Esophagus mucosa (tissue), 1 donor: ENCODE results near the gene SOSTDC1. TPM values are rescaled to one million over a fixed set of nuclear protein-coding genes. Genes with fewer than 3 reads are reported as not detected.
"Not testable (repeated sequence)": the region's sequence is repeated elsewhere in the genome, so short reads cannot be mapped to it uniquely, and the experiment has no call there.

Experiments used
- ATAC-seq: fragments of 200-7000 bp; cut with Tn5 transposase; one replicate; pipeline ENCODE4 v1.9.1; 2020
- total RNA-seq: library from RNA; stranded (reverse); gene quantifications from one replicate; pipeline ENCODE4 v1.2.4, GENCODE V29; 2023
- donor health status: DM: yes; HTN: yes; CAD: no.

Gene SOSTDC1
- total RNA-seq, 1 donor from 2014 or later: 1.9 TPM

DNA sequence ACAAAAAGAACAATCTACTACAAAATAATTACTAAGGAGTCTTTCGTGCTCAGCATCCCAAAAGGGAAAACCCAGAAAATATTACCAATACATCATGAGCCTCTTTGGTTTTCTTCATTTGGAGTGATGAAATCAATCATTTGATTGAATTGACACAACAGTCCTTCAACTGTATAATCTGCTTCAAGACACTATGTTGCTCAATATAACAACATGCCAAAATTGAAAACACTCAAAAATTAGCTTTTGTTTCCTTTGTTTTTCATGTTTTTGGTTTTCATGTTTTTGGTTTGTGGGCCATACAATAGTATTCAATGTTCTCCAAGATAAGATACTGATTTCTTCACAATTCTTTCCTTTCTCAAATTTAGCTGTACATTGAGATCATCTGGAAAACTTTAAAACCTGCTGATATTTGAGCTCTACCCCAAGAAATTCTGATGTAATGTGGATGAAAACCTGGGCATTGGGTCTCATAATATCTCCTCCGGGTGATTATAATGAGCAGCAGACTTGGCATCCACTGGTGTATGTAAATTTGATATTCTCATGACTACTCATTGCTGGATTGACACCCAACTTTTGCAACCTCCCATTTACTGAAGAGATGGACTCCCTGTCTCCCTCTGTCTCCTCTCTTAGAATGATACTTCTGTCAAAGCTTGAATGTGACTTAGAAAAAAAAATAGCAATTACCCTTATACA lies 4.6 kb downstream of the SOSTDC1 start:
- no peak for ATAC-seq

DNA sequence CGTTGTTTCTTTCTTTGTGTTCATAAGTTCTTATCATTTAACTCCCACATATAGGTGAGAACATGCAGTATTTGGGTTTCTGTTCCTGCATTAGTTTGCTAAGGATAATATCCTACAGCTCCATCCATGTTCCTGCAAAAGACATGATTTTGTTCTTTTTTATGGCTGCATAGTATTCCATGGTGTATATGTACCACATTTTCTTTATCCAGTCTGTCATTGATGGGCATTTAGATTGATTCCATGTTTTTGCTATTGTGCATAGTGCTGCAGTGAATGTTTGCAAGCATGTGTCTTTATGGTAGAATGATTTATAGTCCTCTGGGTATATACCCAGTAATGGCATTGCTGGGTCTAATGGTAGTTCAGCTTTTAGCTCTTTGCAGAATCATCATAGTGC lies 9.2 kb downstream of the SOSTDC1 start:
- not testable (repeated sequence) for ATAC-seq

GRCh38 chr7:16455591-16455990 lies 9.9 kb downstream of the SOSTDC1 start:
- ATAC-seq: no peak

GRCh38 chr7:16450366-16450765 lies 15.2 kb downstream of the SOSTDC1 start:
- ATAC-seq: no peak

- no peak for ATAC-seq
Measured at GRCh38 chr7:16447876-16448275, 17.7 kb downstream of the SOSTDC1 start.

DNA sequence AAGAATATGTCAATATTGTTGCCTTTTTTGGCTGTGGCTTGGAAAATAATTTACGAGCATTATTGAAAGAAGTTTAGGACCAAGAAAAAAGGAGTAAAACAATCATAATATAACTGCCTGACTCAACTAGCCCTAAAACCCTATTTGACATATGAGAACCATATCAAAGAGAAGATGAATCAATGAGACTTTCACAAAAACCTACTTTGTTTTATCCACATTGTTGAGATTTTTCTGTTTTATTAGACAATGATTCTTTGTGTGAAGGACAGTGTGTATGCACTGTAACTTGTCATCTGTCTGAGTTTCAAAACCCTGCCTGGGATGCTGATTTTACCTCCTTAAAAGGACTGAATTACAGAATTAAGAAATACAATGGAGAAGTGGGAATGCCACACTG lies 19.0 kb downstream of the SOSTDC1 start:
- ATAC-seq: no peak

- not testable (repeated sequence) for ATAC-seq
Measured at GRCh38 chr7:16443871-16444270, 21.7 kb downstream of the SOSTDC1 start.

DNA sequence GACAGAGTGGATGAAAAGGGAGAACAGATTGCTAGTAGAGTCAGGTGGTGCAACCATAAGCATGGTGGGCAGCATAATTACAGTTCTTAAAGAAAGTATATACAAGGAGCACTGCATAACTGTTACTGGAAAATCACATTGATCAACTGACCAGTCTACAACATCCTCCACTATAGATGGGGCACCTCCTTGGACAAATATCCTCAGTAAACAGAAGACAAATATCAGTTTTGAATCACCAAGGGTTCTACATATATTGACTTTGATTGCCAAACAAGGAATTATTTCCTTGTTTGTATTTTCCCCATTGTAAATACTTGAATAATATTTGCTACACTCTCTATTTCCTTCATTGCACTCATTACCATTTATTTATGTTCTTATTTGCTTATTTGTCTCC lies 26.6 kb downstream of the SOSTDC1 start:
- ATAC-seq: no peak

GRCh38 chr7:16436306-16436705 lies 29.2 kb downstream of the SOSTDC1 start:
- no peak for ATAC-seq

- ATAC-seq: no peak
Measured at GRCh38 chr7:16433568-16434122, 31.9 kb downstream of the SOSTDC1 start.

DNA sequence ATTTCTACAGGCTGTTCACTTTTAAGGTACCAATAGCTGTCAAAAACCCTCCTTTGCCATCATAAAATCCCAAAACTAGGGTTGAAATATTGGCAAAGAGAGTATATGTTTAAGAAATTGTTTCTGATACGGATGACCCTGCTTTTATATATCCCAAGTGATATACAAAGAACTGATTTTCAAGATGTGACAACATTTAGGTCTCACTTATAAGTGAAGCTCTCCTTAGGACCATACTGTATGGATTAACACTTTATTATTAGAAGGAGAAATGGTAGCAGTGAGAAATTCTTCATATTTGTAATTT lies 33.2 kb downstream of the SOSTDC1 start:
- no peak for ATAC-seq

- peak; percentile 77 for ATAC-seq
Measured at GRCh38 chr7:16431646-16432424, 33.7 kb downstream of the SOSTDC1 start.

GRCh38 chr7:16430133-16430532 lies 35.4 kb downstream of the SOSTDC1 start:
- ATAC-seq: no peak

DNA sequence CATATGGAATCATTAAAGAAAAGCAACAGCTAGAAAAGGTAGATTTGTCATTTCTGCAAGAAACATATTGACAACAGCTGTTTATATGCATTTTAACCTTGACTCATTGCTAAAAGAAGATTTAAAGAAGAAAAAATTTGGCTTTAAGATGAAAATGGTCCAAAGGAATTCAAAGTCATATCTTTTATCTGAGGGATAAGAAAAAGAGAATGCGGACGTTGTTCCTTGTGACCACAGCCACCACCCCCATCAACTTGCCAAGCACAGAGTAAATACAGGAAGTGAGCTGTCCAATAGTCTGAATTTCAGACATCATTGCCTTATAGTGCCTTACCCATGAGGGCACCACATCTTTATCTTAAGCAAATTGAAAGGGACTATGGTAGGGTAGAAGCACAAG lies 36.9 kb downstream of the SOSTDC1 start:
- ATAC-seq: no peak

GRCh38 chr7:16428182-16428581 lies 37.4 kb downstream of the SOSTDC1 start:
- no peak for ATAC-seq

DNA sequence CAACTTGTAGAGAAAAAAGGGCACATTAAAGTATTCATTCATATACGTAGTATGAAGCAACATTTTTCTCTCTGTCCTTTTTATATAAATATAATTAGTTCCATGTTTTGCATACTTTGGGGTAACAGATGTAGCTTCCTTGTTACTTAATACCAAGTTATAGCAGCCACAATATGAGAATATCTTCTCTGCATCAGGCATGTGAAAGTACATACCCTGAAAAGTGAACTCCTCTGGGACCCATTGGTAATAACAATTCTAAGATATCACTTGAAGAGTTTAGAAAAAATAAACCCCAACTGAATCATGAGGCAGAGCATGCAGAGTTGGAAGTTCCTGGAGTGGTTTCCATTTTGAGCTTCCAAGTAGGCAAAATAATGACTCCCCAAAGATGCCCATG lies 41.8 kb downstream of the SOSTDC1 start:
- ATAC-seq: no peak

DNA sequence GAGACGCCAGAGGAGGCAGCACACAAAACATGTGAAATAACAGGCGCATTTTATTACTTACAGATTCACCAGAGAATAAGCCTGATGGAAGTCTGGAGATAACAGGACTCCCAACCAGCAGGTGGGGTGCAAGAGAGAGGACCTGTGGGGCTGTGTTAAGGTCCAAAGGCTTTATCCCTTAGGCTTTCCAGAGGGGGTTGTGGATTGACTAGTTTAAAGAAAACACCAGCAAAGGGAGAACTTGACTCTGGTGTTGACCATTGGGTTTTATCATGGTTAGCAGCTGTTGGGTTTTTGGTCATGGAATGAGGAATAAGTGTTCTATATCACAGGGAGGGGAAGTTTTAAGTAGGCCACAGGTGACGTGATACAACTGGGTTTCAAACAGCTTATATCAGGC lies 42.6 kb downstream of the SOSTDC1 start:
- no peak for ATAC-seq

DNA sequence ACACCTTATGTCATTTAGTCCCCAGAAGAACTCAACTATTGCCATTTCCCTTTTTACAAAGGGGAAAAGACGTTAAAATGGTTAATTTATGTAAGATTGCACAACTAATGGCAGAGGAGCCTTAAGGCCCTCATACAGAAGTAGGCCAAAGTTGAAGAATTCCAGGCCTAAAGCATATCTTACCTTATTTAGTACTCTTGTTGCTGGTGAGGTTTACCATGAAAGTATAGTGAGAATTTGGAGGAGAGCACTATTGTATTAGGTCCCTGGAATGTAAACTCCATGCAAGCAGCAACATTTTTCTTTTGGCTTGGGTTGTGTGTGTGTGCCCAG lies 43.5 kb downstream of the SOSTDC1 start:
- no peak for ATAC-seq

GRCh38 chr7:16421333-16422102 lies 44.0 kb downstream of the SOSTDC1 start, which contains the start of gene CRPPA:
Gene CRPPA, minus strand, starts transcription at chr7:16421538. Its CDS starts 216 bp downstream, at chr7:16421322.
- ATAC-seq: peak; percentile 47

DNA sequence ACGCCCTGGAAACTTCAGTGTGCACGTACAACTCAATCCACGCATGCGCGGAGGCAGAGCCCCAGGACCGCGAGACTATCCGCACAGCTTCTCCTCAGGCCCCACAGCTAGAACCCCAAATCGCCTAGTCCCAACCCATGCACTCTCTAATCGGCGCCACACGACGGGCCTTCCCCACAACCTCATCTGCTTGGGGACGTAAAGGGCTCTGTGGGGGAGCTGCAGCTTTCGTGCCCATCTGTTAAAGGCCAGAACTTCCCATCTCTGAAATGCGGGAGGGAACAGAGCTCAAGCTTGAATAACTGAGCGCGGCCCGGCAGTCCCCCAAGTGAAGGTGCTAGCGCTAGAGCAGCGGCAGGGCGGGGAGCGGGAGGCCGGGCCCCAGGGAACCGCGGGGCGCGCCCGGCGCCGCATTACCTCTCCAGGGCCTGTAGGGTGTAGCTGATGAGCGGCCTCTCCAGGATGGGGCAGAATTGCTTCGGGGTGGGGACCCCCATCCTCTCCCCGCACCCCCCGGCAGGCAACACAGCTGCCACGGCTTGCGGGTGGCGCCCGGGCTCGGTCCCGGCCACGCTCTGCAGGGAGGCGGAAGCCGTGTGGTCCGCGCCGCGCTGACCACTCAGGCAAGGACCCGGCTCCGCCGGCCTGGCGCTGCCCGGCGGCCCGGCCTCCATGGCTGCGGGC lies 44.7 kb downstream of the SOSTDC1 start:
- peak; percentile 94 for ATAC-seq

- no peak for ATAC-seq
Measured at GRCh38 chr7:16420329-16420648, 45.2 kb downstream of the SOSTDC1 start.

- no peak for ATAC-seq
Measured at GRCh38 chr7:16419859-16420258, 45.7 kb downstream of the SOSTDC1 start.

GRCh38 chr7:16419126-16419525 lies 46.4 kb downstream of the SOSTDC1 start:
- no peak for ATAC-seq
